Spleen (tissue), 11 donors: ENCODE measurements around the gene CACNA2D2. TPM values are rescaled to one million over a fixed set of nuclear protein-coding genes. Genes with fewer than 3 reads are reported as not detected.

Source experiments
- DNase-seq: peaks from one replicate; pipeline ENCODE4 v3.0.0-alpha.2; 2020
- H3K27ac ChIP-seq, 8 donors: fragments of 200-600 bp; sonication (generic) in 7 of 8; 1 replicate in 4 of 8; 2 replicates in 4 of 8; pipeline versions ENCODE4 v1.5.0 to v1.8.0; 2016 to 2021; ENCODE audit warnings: inconsistent platforms in 4 of 8, mild to moderate bottlenecking in 4 of 8, moderate library complexity in 1 of 8
- H3K27me3 ChIP-seq, 7 donors: fragments of 200-600 bp; sonication (generic) in 6 of 7; replicated peaks in 1 of 7; 1 replicate in 4 of 7; 2 replicates in 3 of 7; pipeline versions ENCODE4 v1.5.0 to v1.8.0; 2016 to 2021; ENCODE audit warnings: inconsistent platforms in 3 of 7, mild to moderate bottlenecking in 1 of 7
- H3K36me3 ChIP-seq, 6 donors: fragments of 200-600 bp; sonication (generic) in 5 of 6; 1 replicate in 4 of 6; 2 replicates in 2 of 6; pipeline versions ENCODE4 v1.5.0 to v1.8.0; 2016 to 2021; ENCODE audit warnings: inconsistent platforms in 2 of 6
- H3K4me1 ChIP-seq, 6 donors: fragments of 200-600 bp; sonication (generic) in 5 of 6; 1 replicate in 3 of 6; 2 replicates in 3 of 6; pipeline versions ENCODE4 v1.5.0 to v1.8.0; 2016 to 2021; ENCODE audit warnings: inconsistent platforms in 3 of 6
- H3K4me3 ChIP-seq, 8 donors: fragments of 200-600 bp; sonication (generic) in 7 of 8; 1 replicate in 4 of 8; 2 replicates in 4 of 8; pipeline versions ENCODE4 v1.5.0 to v1.8.0; 2016 to 2021; ENCODE audit warnings: inconsistent platforms in 4 of 8, mild to moderate bottlenecking in 4 of 8, moderate library complexity in 2 of 8
- H3K9me3 ChIP-seq, 8 donors: fragments of 200-600 bp; sonication (generic) in 7 of 8; 1 replicate in 4 of 8; 2 replicates in 4 of 8; pipeline versions ENCODE4 v1.5.0 to v1.8.0; 2016 to 2021; ENCODE audit warnings: inconsistent platforms in 4 of 8
- POLR2A ChIP-seq, 3 donors: fragments of 450-650 bp; IDR thresholded peaks; one replicate each; pipeline ENCODE4 v1.5.1; 2017; ENCODE audit warnings: antibody characterized with exemption in 3 of 3, mild to moderate bottlenecking in 1 of 3
- POLR2AphosphoS5 ChIP-seq, 3 donors: sonication (generic); formaldehyde crosslinking; IDR thresholded peaks; one replicate each; pipeline ENCODE4 v1.5.1; 2017; ENCODE audit warnings: antibody characterized with exemption in 3 of 3
- WGBS, 5 donors: extraction: QIAGEN DNeasy Blood & Tissue Kit in 3 of 5; methylation state at CpG; one replicate each; pipeline versions ENCODE4 v1.1.5 to v1.1.7; 2013 to 2018; 5-methylcytosine and 5-hydroxymethylcytosine counted together
- intact Hi-C: fragments of 100-400 bp; cut with DNase I; formaldehyde crosslinking; loops from one replicate; pipeline ENCODE4 v1.15.0; 2023; ENCODE audit warnings: low total_unique reads
- polyA plus RNA-seq, 3 donors: library from polyadenylated mRNA; stranded (reverse); fragments of 200-250 nt; gene quantifications; one replicate each; pipeline ENCODE4 v1.2.1, GENCODE V29; 2013
- total RNA-seq, 7 donors: library from RNA; depleted of rRNA in 3 of 7; stranded (reverse); fragments of >200 nt in 3 of 7; fragmentation: NEBNext Ultra II Directional in 4 of 7; extraction: Animal tissue kit (Norgen Biotek cat#: 25700) in 4 of 7; gene quantifications; one replicate each; pipeline versions ENCODE4 v1.1.0 to v1.2.1, GENCODE V29; 2016 to 2021
- TF ChIP-seq, protein P1 (sequence below), 11 experiments: fragments of 200-600 bp in 7 of 11; fragments of 450-650 bp in 4 of 11; sonication (generic) in 4 of 11; IDR thresholded peaks in 8 of 11; conservative IDR thresholded peaks in 3 of 11; 1 replicate in 7 of 11; 2 replicates in 4 of 11; pipeline versions ENCODE4 v1.4.0 to v1.8.0; 2016 to 2021; ENCODE audit warnings: antibody characterized with exemption in 11 of 11, inconsistent platforms in 4 of 11, mild to moderate bottlenecking in 1 of 11
- donor health status: healthy with polysubstance abuse.
- donor health status: DM: no; HTN: no; CAD: no; lungs with moderate emphysema.
- donor health status: DM: no; HTN: no; CAD: no.
- donor health status: Bipolar disorder and iron deficiency.
- donor health status: healthy.
- donor health status: DM: no; HTN: no; CAD: no.
- donor health status: DM: yes; HTN: yes; CAD: no.

Gene CACNA2D2
- total and polyA plus RNA-seq, 10 donors = 0.24 to 3.2 (median 1.2) TPM

DNA sequence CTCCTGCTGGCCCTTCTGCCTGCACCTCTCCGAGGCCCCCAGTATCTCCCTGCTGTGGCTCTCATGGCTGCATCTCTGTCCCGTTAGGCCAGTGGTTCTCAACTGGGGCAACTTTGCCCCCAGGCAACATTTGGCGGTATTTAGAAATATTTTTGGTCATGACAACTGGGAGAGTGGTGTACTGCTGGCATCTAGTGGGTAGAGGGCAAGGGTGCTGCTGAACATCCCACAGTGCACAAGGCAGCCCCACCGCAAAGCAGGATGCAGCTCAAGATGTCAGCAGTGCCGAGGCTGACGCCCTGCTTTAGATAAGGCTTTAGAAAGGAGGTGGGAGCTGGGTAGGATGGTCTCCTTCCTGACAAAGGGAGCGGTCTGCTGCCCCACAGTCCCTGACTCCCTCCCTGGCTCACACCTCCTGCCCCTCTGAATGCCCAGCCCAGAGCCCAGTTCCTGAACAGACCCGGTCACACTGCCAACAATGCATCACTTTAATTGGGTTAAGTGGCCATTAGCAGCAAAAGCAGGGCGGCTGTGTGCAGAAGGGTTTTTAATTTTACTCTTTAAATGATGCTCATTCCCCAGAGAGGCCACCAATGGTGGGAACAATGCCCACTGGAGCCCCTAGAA is 75.3 kb downstream of the CACNA2D2 start:
- WGBS, 5 donors = 67 to 73% (median 71%) methylated on average over 9 of the region's 9 CpGs
- Histone ChIP-seq H3K4me1 (peaks cover 0 to 13% (median 0%) of the 10 kb centered on the region in 6 donors), H3K36me3 (no peaks in the 10 kb centered on the region), H3K9me3 (no peaks in the 10 kb centered on the region), H3K4me3 (no peak overlapping the region), H3K27ac (peak overlapping the region in 3 of 8 donors; percentile 7 to 54 (median 21)), H3K27me3 (peaks cover 0 to 8% (median 0%) of the 10 kb centered on the region in 7 donors)
- intact Hi-C loops = no loop called here
- TF ChIP-seq, protein P1, sequence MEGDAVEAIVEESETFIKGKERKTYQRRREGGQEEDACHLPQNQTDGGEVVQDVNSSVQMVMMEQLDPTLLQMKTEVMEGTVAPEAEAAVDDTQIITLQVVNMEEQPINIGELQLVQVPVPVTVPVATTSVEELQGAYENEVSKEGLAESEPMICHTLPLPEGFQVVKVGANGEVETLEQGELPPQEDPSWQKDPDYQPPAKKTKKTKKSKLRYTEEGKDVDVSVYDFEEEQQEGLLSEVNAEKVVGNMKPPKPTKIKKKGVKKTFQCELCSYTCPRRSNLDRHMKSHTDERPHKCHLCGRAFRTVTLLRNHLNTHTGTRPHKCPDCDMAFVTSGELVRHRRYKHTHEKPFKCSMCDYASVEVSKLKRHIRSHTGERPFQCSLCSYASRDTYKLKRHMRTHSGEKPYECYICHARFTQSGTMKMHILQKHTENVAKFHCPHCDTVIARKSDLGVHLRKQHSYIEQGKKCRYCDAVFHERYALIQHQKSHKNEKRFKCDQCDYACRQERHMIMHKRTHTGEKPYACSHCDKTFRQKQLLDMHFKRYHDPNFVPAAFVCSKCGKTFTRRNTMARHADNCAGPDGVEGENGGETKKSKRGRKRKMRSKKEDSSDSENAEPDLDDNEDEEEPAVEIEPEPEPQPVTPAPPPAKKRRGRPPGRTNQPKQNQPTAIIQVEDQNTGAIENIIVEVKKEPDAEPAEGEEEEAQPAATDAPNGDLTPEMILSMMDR (IDR thresholded peaks at IDR 0.05 in 8 of 11, conservative IDR thresholded peaks at IDR 0.05 in 3 of 11) = peak in 3 of 11 experiments; percentile 13 to 45 (median 32)
- peak in 1 of 3 donors; percentile 13 for TF ChIP-seq POLR2AphosphoS5 (IDR thresholded peaks at IDR 0.05)
- no peak for TF ChIP-seq POLR2A (IDR thresholded peaks at IDR 0.05)
- no peak for DNase-seq

DNA sequence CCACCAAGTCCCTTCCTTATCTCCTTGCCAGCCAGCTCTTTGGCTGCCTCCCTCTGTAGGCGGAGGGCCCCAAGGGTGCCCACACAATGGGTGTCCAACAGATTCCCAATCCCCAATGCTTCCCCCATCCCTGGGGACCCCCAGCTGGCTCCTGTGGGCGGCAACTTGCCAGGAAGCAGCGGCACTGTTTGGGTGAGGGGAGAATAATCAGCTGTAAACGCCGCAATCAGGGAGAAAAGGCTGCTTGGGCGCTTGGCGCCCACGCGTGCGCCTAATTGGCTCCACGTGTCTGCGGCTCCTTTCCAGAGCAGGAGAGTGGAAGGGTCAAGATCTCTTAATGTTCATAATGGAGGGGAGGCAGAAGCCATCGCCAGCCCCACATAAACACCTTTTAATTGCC is 76.2 kb downstream of the CACNA2D2 start:
- Histone ChIP-seq H3K9me3 (no peaks in the 10 kb centered on the region), H3K4me1 (peaks cover 0 to 13% (median 0%) of the 10 kb centered on the region in 6 donors), H3K27ac (no peak overlapping the region), H3K4me3 (no peak overlapping the region), H3K36me3 (no peaks in the 10 kb centered on the region), H3K27me3 (peaks cover 0 to 8% (median 0%) of the 10 kb centered on the region in 7 donors)
- intact Hi-C loops = no loop called here
- WGBS, 5 donors = 82 to 93% (median 92%) methylated on average over 11 to 13 of the region's 13 CpGs
- no peak for DNase-seq
- TF ChIP-seq POLR2A (IDR thresholded peaks at IDR 0.05) (no peak), POLR2AphosphoS5 (IDR thresholded peaks at IDR 0.05) (no peak)
- TF ChIP-seq, protein P1 (IDR thresholded peaks at IDR 0.05 in 8 of 11, conservative IDR thresholded peaks at IDR 0.05 in 3 of 11) = no peak

DNA sequence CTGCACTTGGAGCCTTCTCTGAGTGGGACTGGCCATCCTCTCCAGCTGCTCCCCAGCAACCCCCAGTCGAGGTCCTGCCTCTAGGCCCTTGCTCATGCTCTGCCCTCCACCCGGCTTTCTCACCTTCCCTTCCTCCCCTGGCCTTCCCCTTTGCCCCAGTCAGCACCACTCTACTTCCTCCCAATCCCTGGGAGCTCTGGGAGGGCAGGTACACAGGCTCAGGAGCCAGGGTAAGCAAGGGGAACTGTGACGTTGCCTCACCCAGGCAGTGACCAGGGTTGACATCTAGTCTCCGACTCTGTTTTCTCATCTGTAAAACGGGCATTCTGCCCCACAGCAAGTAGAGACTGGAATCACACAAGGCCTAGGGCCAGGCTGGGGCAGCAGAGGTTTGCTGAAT is 77.5 kb downstream of the CACNA2D2 start:
- no peak for DNase-seq
- H3K4me1 ChIP-seq = peaks cover 0 to 13% (median 0%) of the 10 kb centered on the region in 6 donors
- WGBS, 5 donors = 53 to 74% (median 66%) methylated on average over 5 of the region's 5 CpGs
- H3K4me3 ChIP-seq = no peak overlapping the region
- intact Hi-C loops = no loop called here
- peaks cover 0 to 8% (median 0%) of the 10 kb centered on the region in 7 donors for H3K27me3 ChIP-seq
- H3K27ac ChIP-seq = no peak overlapping the region
- no peaks in the 10 kb centered on the region for H3K36me3 ChIP-seq
- no peaks in the 10 kb centered on the region for H3K9me3 ChIP-seq
- no peak for TF ChIP-seq POLR2A (IDR thresholded peaks at IDR 0.05)
- TF ChIP-seq POLR2AphosphoS5 (IDR thresholded peaks at IDR 0.05) = no peak
- TF ChIP-seq, protein P1 (IDR thresholded peaks at IDR 0.05 in 8 of 11, conservative IDR thresholded peaks at IDR 0.05 in 3 of 11) = no peak

DNA sequence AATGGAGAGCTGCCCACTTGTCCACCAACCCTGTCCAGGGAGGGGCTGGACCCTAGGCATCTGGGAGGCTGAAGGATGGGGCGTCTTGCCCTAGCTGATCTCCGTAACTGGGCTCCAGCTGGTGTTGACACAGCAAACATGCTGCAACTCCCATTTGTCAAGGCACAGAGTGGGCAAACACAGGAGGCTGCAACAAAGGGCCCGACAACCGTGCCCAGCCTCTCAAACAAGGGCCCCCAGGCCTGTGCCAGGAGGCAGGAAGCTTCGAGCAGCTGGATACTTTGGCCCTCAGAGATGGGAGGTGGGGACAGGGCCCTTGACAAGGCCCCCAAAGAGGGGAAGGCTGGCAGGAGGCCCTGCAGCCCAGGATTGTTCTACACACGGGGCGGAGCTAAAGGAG is 79.9 kb downstream of the CACNA2D2 start:
- peaks cover 0 to 13% (median 0%) of the 10 kb centered on the region in 6 donors for H3K4me1 ChIP-seq
- no peaks in the 10 kb centered on the region for H3K36me3 ChIP-seq
- 77 to 95% (median 92%) methylated on average over 5 to 7 of the region's 7 CpGs for WGBS, 5 donors
- H3K9me3 ChIP-seq = no peaks in the 10 kb centered on the region
- TF ChIP-seq POLR2AphosphoS5 (IDR thresholded peaks at IDR 0.05) (no peak), POLR2A (IDR thresholded peaks at IDR 0.05) (no peak)
- TF ChIP-seq, protein P1 (IDR thresholded peaks at IDR 0.05 in 8 of 11, conservative IDR thresholded peaks at IDR 0.05 in 3 of 11) = no peak
- H3K27ac ChIP-seq = no peak overlapping the region
- no peak for DNase-seq
- H3K27me3 ChIP-seq = peaks cover 0 to 8% (median 0%) of the 10 kb centered on the region in 7 donors
- H3K4me3 ChIP-seq = no peak overlapping the region
- intact Hi-C loops = no loop called here
